HG03439 (cell line): ENCODE data around the gene APRT.
A peak's percentile ranks its signal among the peaks of the same experiment; 100 is the strongest.
"Not testable (repeated sequence)": the region's sequence is repeated elsewhere in the genome, so short reads cannot be mapped to it uniquely, and the experiment has no call there.

Source experiments
- ATAC-seq: cut with Tn5 transposase; IDR thresholded peaks from one replicate; pipeline ENCODE4 v1.9.1; 2021; ENCODE audit warnings: mild to moderate bottlenecking, moderate library complexity; ENCODE audit not compliant: unreplicated experiment

The APRT gene

DNA sequence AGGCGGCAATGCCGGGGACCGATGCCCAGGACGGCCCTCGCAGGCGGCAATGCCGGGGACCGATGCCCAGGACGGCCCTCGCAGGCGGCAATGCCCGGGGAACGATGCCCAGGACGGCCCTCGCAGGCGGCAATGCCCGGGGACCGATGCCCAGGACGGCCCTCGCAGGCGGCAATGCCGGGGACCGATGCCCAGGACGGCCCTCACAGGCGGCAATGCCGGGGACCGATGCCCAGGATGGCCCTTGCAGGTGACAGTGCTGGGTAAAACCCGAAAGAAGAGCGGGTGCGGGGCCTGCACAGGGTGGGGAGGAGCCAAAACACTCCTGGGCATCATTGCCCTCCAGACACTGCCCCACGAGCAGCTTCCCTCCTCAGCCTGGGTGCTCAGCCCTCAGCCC lies 11.9 kb upstream of the APRT start:
- ATAC-seq = not testable (repeated sequence)

DNA sequence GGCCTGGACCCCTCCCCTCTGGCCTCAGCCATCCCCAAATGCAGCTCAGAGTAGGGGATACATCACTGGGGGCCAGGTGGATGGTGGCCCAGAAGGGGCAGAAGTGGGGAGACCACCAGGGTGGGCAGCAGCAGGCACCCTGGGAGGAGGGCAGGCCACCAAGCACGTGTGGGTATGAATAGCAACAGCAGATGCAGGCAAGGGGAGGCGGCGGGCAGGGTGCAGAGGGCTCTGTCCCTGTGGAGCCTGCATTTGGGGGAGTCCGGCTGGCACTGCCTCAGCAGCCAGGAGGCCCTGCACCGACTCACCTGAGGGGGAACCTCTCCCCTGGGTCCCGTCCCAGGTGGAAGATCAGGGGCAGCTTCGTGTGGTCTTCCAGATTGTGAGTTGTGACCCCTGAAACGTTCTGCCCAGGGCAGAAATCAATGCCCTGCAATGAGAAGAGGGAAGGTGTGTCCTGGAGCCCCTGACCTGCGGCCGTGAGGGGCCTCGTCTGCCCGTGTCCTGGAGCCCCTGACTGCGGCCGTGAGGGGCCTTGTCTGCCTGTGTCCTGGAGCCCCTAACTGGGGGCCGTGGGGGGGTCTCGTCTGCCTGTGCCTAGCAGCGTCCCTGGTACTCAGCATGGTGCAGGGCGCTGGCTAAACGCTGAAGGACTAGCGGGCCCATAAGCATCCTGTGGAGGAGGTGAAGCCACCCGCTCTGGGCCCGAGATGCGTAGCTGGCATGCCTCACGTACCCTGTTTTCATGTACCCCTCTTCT lies 10.7 kb upstream of the APRT start:
- ATAC-seq = no peak

GRCh38 chr16:88821168-88821850 lies 9.6 kb upstream of the APRT start:
- no peak for ATAC-seq

GRCh38 chr16:88820385-88821025 lies 8.8 kb upstream of the APRT start:
- no peak for ATAC-seq

- no peak for ATAC-seq
Measured at GRCh38 chr16:88819126-88819525, 7.4 kb upstream of the APRT start.

DNA sequence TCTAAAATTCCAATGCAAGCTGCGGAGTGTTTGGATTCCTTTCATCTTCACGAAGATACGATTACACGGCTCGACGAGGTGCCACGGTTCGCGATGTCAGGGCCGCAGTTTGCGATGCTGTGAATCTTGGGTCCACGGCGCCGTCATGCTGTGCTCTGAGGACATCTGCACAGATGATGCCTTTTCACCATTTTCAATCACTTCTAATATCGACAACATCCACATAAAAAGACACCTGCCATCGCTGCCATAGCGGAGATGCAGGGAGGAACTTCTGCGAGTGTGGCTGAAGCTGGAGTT lies 6.8 kb upstream of the APRT start:
- no peak for ATAC-seq

GRCh38 chr16:88817785-88818574 lies 6.3 kb upstream of the APRT start:
- no peak for ATAC-seq

DNA sequence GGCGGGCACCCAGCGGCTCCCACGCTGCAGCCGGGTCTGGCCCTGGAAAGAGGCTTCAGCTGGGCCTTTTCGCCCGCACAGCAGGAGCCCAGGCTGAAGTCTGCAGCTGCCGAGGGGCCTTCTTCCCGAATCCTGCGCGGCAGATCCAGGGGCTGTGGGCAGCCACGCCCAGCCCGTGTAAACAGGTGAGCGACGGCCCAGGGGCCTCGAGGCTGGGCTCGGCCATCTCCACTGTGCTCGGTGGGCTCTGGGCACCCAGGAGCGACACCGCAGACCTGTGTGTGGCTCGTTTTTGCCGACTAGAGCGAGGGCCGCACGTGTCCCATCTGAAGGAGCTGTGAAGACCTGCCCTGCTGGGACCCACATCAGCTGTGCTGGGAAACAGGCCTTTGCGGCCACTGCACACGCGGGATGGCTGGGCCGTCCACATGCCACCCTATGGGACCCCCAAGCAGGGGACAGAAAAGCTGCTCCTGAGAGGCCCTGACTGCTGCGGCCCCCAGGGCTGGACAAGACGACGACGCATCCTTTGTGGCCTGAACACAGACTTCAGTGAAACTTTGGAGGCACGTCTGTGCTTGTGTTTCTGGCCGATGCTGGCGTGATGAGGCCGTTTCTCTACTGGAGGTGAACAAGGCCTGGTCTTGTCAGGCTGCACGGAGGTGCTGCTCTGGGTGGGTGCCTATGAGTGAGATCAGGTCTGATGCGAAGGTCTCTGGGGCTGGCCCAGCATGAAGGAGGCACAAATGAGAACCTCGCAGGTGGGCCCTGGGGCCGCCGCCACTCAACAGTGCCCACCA lies 5.2 kb upstream of the APRT start:
- no peak for ATAC-seq

DNA sequence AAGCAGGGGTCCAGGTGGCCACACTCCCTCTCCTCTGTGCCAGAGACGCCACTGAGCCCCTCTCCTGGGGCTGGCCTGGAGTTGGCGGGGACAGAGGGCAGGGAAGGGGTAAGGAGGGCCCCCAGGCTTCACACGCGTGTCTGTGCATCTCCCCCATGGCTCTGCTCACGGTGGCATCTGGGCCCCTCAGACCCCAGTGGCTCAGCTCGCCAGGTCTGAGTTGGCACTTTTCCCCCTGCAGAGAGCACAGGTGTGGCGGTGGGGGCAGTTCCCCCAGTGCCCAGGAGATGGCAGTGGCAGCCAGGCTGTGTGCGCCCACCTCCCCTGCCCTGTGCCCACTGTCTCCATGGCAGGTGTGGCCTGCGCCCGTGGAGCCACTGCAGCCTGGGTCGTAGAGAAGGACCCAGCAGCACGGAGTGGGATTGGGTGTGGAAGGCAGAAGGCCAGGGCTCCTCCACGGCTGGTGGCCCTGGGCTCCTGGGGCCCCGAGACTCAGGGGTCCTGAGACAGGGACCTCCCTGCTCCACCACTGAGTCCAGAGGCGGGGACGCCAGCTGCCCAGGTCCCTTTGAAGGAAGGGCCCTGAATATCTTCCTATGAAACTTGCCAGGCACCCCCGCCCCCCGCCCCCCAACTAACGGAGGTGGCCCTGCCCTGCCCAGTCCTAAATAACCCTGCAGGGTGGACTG lies 4.3 kb upstream of the APRT start:
- no peak for ATAC-seq

DNA sequence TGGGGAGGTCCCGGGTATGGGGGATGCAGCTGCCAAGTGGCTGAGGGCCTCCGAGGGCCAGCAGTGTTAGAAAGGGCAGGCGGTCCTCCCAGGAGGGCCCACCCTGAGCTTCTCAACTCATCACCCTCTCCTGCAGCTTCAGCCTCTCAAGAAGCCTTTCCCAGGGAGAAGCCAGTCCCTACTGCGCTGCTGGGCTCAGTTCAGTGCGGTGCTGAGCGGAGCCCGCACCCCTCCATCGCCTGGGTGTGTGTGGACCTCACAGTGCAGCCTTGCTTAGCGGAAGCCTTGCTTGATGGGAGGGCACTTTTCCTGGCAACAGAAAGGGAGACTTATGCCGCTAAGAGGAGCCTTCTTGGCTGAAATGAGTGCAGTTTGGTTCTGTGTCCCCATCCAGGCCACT lies 3.5 kb upstream of the APRT start:
- no peak for ATAC-seq

DNA sequence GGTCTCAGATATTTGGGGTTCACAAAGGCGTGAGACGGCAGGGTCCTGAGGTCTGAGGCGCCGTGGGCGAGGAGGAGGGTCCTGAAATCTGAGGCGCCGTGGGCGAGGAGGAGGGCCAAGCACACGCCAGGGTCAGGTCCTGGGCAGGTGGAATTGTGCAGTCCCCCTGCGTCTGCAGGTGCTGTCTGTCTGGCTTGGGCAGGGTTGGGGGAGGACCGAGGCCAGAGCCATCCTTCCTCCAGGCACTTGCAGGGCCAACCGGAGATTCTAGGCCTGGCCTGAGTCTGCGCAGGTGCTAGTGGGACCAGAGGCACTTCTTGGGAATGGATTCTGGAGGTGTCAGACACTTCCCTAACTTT lies 2.4 kb upstream of the APRT start:
- ATAC-seq = no peak

DNA sequence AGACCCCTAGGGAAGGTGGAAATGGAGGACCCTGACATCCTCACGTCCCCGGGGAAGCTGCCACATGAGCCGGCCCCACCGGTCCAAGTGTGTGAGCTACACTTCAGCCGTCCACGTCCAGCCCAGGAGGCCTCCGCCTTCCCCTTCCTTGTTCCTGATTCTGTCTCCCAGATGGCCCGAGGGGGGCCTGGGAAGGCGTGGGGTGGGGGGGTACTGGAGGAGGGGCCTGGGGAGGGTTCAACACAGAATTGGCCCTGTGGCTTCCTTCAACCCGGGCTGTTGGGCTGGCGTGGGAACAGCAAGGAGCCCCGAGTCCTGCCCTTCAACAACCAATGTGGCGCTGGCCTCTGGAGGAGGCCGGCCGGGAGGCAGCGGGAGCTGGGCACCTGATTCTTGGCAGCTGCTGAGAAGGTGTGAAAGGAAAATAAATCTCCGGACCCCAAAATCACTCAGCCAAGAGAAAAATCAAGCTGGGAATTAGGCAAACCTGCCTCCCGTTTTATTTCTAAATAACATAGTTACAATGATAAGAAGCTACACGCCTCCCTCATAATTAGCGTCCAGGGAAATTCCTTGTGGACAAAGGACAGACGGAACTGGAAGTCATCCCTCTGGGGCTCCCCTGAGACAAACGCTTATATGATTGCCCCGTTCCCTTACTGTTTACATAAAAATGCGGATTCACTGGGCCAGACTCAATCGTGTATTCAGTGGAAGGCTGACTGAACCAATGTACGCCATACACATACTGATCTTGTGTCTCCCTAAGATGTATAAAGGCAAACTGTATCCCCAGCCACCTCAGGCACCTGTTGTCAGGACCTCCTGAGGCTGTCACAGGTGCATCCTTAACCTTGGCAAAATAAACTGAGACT lies 1.8 kb upstream of the APRT start:
- ATAC-seq = no peak

GRCh38 chr16:88812513-88813268 lies 963 bp upstream of the APRT start:
- no peak for ATAC-seq

GRCh38 chr16:88810912-88811768 lies 588 bp downstream of the APRT start:
- peak; percentile 44 for ATAC-seq

DNA sequence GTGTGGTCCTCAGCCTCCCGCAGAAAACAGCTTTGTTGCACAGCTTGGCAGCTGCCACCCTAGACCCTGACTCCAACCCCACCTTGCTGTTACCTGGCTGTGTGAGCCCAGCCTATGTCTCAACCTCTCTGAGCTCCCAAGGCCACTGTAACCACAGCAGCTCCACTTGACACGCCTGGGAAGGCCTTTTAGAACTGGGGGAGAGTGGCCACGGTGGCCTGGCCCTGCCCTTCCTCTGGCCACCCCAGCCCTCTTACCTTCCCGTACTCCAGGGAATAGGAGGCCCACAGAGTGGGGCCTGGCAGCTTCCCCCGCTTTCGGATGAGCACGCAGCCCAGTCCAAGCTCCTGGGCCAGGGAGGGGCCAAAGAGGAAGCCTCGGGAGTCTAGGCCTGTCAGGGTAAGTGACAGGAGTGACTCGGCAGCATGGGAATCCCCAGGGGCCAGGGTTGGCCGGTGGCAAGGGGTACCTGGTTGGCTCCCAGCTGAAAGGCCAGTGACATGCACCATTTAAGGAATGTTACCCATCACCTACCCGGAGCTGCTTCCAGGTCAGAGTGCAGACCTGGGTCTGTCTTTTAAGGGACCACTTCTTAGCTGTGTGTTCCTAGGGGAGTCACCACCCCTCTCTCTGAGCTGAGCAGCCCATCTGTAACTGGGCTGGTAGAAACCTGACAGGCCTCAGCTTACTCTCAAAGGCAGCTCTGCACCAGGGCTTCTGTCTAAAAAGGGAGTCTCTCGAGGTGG lies 1.4 kb downstream of the APRT start:
- ATAC-seq = no peak

GRCh38 chr16:88809676-88810165 lies 2.0 kb downstream of the APRT start:
- no peak for ATAC-seq
